ENCODE data around the gene KLHL18. TPM values are rescaled to one million over a fixed set of nuclear protein-coding genes. Genes with fewer than 3 reads are reported as not detected.

Gene KLHL18
- total RNA-seq, 2 experiments from 2014 or later, result 21.4 to 24.8 TPM

DNA sequence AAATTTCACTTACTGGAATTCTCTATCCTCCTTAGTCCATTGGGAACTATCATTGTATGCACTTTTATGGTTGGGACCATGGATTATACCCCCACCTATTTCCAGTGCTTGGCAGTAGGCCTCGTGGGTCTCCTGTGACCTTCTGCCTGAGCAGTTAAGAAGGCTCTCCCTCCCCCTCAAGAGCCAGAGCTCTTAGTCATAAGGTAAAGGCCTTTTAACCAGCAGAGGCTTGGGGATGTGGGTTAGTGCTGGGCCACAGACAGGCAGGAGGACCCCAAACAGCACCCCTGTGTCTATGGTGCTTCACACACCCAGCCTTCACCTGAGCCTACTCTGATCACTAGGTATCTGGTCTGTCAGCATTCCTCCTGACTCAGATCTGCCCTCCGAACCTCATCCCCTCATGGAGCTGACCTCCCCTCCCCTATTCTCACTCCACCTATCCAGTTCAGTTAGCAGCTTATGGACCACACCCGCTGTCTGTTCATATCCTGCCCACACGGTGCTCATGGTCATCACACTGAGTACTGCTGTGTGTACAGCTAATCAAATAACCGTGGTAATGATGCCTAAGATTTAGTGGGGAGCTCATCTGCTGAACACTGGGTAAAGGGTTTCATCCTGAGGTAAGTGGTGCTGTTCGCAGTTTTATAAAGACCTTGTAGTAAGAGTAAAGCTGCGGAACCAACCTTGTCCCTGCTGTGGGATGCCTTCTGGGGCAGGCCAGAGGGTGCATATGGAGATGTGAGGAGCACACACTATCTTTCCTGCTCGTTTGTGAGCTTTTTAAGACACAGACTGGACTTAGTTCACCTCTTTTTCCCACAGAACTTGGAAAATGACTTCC lies 40.9 kb downstream of the KLHL18 start:
- H3K27me3 Mint-ChIP-seq, result no peaks in the 10 kb centered on the region
- peaks cover 6% of the 10 kb centered on the region for H3K4me1 Mint-ChIP-seq
- no peak overlapping the region for H3K27ac Mint-ChIP-seq
- peaks cover 17% of the 10 kb centered on the region for H3K36me3 Mint-ChIP-seq (ENCODE audit: low read depth)
- POLR2A ChIA-PET, result no interaction called here
- no peaks in the 10 kb centered on the region for H3K9me3 Mint-ChIP-seq
- CTCF ChIA-PET, result interaction anchor here (0.5 to 2.5 kb wide), 14 partner anchors 9 to 456 kb away, joined by 3 to 9 read pairs (median 4); partner anchors contain the start of gene SETD2
- no peak for DNase-seq
- H3K4me3 Mint-ChIP-seq, result no peak overlapping the region

DNA sequence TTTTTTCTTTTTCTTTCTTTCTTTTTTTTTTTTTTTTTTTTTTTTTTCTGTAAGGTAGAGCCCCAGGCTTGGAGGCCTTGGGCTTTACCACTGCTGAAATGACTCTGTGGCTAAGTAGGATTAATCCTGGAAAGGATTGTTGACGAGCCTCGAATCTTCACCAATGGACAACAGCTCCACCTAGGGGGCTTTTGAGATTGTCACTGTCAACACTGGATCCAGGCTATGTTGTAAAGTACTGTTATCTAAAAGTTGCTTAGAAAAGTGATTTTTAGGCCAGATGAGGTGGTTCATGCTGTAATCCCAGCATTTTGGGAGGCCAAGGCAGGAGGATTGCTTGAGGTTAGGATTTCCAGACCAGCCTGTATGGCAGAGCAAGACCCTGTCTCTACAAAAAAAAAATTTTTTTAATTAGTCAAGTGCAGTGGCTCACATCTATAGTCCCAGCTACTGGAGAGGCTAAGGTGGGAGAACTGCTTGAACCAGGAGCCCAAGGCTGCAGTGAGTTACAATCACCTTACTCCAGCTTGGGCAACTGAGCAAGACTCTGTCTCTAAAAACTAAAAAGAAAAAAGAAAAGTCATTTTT lies 41.6 kb downstream of the KLHL18 start:
- DNase-seq, result peak; percentile 67
- Mint-ChIP-seq H3K36me3 (ENCODE audit: low read depth) (peaks cover 17% of the 10 kb centered on the region), H3K4me3 (no peak overlapping the region), H3K27me3 (no peaks in the 10 kb centered on the region), H3K4me1 (peaks cover 6% of the 10 kb centered on the region), H3K27ac (peak overlapping the region; percentile 41), H3K9me3 (no peaks in the 10 kb centered on the region)
- POLR2A ChIA-PET, result no interaction called here
- CTCF ChIA-PET, result interaction anchor here (0.5 to 2.5 kb wide), 15 partner anchors 8 to 526 kb away, joined by 3 to 9 read pairs (median 4); partner anchors contain the start of gene SETD2

DNA sequence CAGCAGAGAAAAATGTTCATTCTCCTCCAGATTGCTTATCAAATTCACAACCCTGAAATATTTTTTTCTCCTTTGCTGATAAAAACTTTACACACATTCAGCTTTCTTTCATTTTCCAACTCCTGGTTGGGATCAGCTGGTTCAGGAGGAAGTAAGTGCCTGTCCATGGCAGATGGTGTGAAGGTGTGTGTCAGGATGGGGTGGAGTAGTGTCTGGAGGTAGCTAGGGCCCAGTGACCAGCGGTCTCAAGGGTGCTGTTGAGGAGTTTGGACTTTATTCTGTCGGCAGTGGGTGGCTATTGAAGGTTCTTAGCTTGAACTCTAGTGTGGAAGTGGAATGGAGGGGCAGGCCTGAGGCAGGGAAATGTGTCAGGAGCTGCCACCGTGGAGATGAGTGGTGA lies 51.2 kb downstream of the KLHL18 start:
- Mint-ChIP-seq H3K27me3 (no peaks in the 10 kb centered on the region), H3K36me3 (ENCODE audit: low read depth) (peaks cover 28% of the 10 kb centered on the region), H3K4me3 (no peak overlapping the region), H3K27ac (no peak overlapping the region), H3K4me1 (no peaks in the 10 kb centered on the region), H3K9me3 (no peaks in the 10 kb centered on the region)
- ChIA-PET CTCF (interaction anchor here (1.3 kb wide), 1 partner anchor 411 kb away, joined by 4 read pairs; no protein-coding TSS in a partner anchor), POLR2A (no interaction called here)
- no peak for DNase-seq

DNA sequence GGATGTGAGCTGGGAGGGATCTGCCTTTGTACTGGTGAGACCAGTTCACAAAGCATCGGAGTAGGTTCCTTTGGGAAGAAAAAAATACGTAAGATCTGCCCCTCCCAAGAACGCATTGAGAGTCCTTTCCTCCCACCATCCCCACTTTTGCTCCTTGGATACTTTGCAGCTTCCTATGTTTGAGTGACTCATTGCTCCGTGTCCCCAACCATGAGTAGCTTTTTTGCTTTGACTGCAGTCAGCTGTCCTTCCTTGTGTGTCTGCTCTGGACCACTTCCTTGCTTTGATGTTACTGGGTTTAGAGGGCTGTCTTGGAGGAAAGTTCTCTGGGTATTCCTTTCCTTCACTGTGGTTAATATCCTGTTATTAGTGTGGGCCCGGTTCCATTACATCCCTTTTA lies 54.9 kb downstream of the KLHL18 start:
- H3K36me3 Mint-ChIP-seq (ENCODE audit: low read depth), result peaks cover 31% of the 10 kb centered on the region
- no peak overlapping the region for H3K4me3 Mint-ChIP-seq
- ChIA-PET CTCF (interaction anchor here (1.1 kb wide), 1 partner anchor 31 kb away, joined by 3 read pairs; no protein-coding TSS in a partner anchor), POLR2A (no interaction called here)
- no peaks in the 10 kb centered on the region for H3K4me1 Mint-ChIP-seq
- H3K27me3 Mint-ChIP-seq, result no peaks in the 10 kb centered on the region
- H3K27ac Mint-ChIP-seq, result no peak overlapping the region
- H3K9me3 Mint-ChIP-seq, result no peaks in the 10 kb centered on the region
- DNase-seq, result no peak

DNA sequence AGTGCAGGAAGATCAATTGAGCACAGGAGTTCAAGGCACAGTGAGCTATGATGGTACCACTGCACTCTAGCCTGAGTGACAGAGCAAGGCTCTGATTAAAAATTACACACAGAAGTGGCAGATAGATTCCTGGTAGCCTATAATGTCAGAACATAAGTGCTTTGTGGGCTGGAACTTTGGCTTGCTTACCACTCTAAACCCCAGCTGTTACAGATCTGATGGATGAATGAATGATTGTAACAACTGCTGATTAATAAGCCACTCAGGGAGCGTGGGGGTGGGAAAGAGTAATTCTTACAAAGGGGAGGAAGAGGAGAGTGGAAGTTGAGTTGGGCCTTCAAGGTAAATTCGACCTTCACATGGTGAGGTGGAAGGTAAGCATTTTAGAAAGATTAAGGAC lies 57.2 kb downstream of the KLHL18 start:
- no peak for DNase-seq
- H3K4me3 Mint-ChIP-seq, result no peak overlapping the region
- peaks cover 35% of the 10 kb centered on the region for H3K36me3 Mint-ChIP-seq (ENCODE audit: low read depth)
- H3K27me3 Mint-ChIP-seq, result no peaks in the 10 kb centered on the region
- no peaks in the 10 kb centered on the region for H3K9me3 Mint-ChIP-seq
- no peak overlapping the region for H3K27ac Mint-ChIP-seq
- ChIA-PET CTCF (interaction anchor here (1.2 kb wide), 2 partner anchors 9 to 16 kb away, joined by 3 to 5 read pairs; no protein-coding TSS in a partner anchor), POLR2A (interaction anchor here (0.6 kb wide), 1 partner anchor 611 kb away, joined by 3 read pairs; no protein-coding TSS in a partner anchor)
- H3K4me1 Mint-ChIP-seq, result no peaks in the 10 kb centered on the region

DNA sequence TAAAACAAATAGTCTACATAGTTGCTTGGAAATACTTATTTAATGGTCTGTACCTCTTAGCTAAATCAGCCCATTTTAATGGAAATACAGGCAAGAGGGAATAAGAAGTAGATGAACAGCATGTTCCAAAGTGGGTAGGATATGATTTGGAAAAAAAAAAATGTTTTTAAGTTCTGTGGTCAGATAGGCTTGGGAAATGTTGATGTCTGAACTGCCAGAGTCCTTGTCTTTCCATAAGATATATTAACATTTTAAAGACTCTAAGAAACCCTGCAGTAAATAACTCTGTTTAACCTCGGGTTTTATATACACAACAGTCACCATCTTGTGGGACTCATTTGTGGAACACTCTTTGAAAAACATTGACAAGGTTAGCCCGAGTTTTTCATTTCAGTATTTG lies 58.1 kb downstream of the KLHL18 start:
- no peak overlapping the region for H3K27ac Mint-ChIP-seq
- H3K9me3 Mint-ChIP-seq, result no peaks in the 10 kb centered on the region
- POLR2A ChIA-PET, result no interaction called here
- peaks cover 39% of the 10 kb centered on the region for H3K36me3 Mint-ChIP-seq (ENCODE audit: low read depth)
- H3K27me3 Mint-ChIP-seq, result no peaks in the 10 kb centered on the region
- no peak for DNase-seq
- no peak overlapping the region for H3K4me3 Mint-ChIP-seq
- CTCF ChIA-PET, result no interaction called here
- no peaks in the 10 kb centered on the region for H3K4me1 Mint-ChIP-seq

- ChIA-PET CTCF (no interaction called here), POLR2A (no interaction called here)
- peaks cover 32% of the 10 kb centered on the region for H3K36me3 Mint-ChIP-seq (ENCODE audit: low read depth)
- no peaks in the 10 kb centered on the region for H3K27me3 Mint-ChIP-seq
- H3K4me3 Mint-ChIP-seq, result no peak overlapping the region
- H3K27ac Mint-ChIP-seq, result no peak overlapping the region
- H3K4me1 Mint-ChIP-seq, result no peaks in the 10 kb centered on the region
- no peak for DNase-seq
- H3K9me3 Mint-ChIP-seq, result no peaks in the 10 kb centered on the region
Observed at GRCh38 chr3:47342151-47342550, 59.4 kb downstream of the KLHL18 start.

DNA sequence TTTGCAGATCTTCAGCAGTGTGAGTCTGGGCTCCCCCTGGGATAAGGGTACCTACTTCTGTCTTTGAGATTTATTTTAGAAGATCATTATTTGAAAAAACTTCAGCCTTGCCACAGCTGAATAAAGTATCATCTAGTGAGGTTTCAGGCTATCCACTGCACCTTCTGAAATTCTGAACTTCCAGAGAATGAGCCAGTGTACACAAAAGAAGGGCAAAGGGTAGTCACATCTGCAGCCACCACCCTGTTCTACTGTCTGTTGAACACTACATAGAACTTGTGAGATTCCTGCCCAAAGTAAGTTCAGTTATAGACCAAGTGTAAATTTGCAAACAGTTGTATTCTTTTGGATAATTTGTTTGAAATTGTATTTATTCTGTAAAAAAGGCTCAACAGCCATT lies 60.1 kb downstream of the KLHL18 start:
- no peak overlapping the region for H3K27ac Mint-ChIP-seq
- POLR2A ChIA-PET, result no interaction called here
- CTCF ChIA-PET, result interaction anchor here (1.1 to 1.6 kb wide), 2 partner anchors 10 to 21 kb away, joined by 3 to 4 read pairs; no protein-coding TSS in a partner anchor

GRCh38 chr3:47343471-47343971 lies 60.8 kb downstream of the KLHL18 start:
- H3K4me1 Mint-ChIP-seq, result no peaks in the 10 kb centered on the region
- no peaks in the 10 kb centered on the region for H3K27me3 Mint-ChIP-seq
- no peak overlapping the region for H3K4me3 Mint-ChIP-seq
- no peak for DNase-seq
- peaks cover 22% of the 10 kb centered on the region for H3K36me3 Mint-ChIP-seq (ENCODE audit: low read depth)
- H3K9me3 Mint-ChIP-seq, result no peaks in the 10 kb centered on the region
- CTCF ChIA-PET, result interaction anchor here (1.1 to 1.6 kb wide), 2 partner anchors 11 to 20 kb away, joined by 3 to 4 read pairs; no protein-coding TSS in a partner anchor
- H3K27ac Mint-ChIP-seq, result no peak overlapping the region
- POLR2A ChIA-PET, result no interaction called here

More for the DNA sequence above, 60.1 kb downstream of the KLHL18 start:
- Mint-ChIP-seq H3K4me3 (no peak overlapping the region), H3K36me3 (ENCODE audit: low read depth) (peaks cover 28% of the 10 kb centered on the region), H3K27me3 (no peaks in the 10 kb centered on the region), H3K9me3 (no peaks in the 10 kb centered on the region), H3K4me1 (no peaks in the 10 kb centered on the region)
- DNase-seq, result no peak

- H3K4me1 Mint-ChIP-seq, result no peaks in the 10 kb centered on the region
- H3K27me3 Mint-ChIP-seq, result no peaks in the 10 kb centered on the region
- ChIA-PET CTCF (no interaction called here), POLR2A (no interaction called here)
- H3K36me3 Mint-ChIP-seq (ENCODE audit: low read depth), result peaks cover 14% of the 10 kb centered on the region
- no peak overlapping the region for H3K4me3 Mint-ChIP-seq
- H3K9me3 Mint-ChIP-seq, result no peaks in the 10 kb centered on the region
- no peak overlapping the region for H3K27ac Mint-ChIP-seq
- DNase-seq, result no peak
Observed at GRCh38 chr3:47344971-47345370, 62.2 kb downstream of the KLHL18 start.

DNA sequence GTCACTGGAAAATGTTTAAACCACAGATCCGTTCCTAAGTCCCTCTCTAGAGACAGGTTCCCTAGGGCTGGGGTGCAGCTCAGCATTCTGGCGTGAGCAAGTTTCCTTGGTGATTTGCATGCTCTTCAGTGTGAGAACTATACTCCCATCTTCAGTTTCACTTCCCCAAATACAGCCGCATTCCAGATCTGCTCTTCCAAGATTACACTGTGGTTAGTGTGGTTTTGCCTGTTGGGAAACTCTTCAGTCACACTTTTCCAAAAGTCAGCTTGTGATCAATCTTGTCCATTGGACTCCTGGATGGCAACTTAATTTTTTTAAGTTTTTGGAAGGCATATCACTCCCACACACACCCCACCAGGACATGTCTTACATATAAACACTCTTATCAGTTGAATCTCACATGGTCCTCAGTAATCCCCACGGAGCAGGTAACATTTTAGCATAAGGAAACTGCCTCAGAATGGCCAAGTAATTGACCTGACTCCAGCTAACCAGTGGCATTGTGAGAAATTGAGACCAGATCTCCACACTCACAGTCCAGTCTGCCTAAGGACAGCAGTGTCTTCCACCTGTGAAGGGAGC lies 64.6 kb downstream of the KLHL18 start:
- no peaks in the 10 kb centered on the region for H3K9me3 Mint-ChIP-seq
- H3K4me1 Mint-ChIP-seq, result no peaks in the 10 kb centered on the region
- peaks cover 12% of the 10 kb centered on the region for H3K36me3 Mint-ChIP-seq (ENCODE audit: low read depth)
- no peak for DNase-seq
- CTCF ChIA-PET, result interaction anchor here (1.0 to 1.1 kb wide), 2 partner anchors 27 to 74 kb away, joined by 3 read pairs; no protein-coding TSS in a partner anchor
- H3K27ac Mint-ChIP-seq, result no peak overlapping the region
- POLR2A ChIA-PET, result interaction anchor here (0.6 kb wide), 2 partner anchors 13 to 15 kb away, joined by 3 to 4 read pairs; no protein-coding TSS in a partner anchor
- no peak overlapping the region for H3K4me3 Mint-ChIP-seq
- no peaks in the 10 kb centered on the region for H3K27me3 Mint-ChIP-seq

- no peak for DNase-seq
- Mint-ChIP-seq H3K36me3 (ENCODE audit: low read depth) (peaks cover 10% of the 10 kb centered on the region), H3K27me3 (no peaks in the 10 kb centered on the region), H3K27ac (no peak overlapping the region), H3K4me3 (no peak overlapping the region), H3K9me3 (no peaks in the 10 kb centered on the region), H3K4me1 (no peaks in the 10 kb centered on the region)
- ChIA-PET CTCF (interaction anchor here (1.2 to 1.6 kb wide), 2 partner anchors 25 to 54 kb away, joined by 3 to 4 read pairs; no protein-coding TSS in a partner anchor), POLR2A (no interaction called here)
Observed at GRCh38 chr3:47348411-47349154, 65.8 kb downstream of the KLHL18 start.
